ENCODE results near the gene STK32C. TPM values are rescaled to one million over a fixed set of nuclear protein-coding genes. Genes with fewer than 3 reads are reported as not detected.

The STK32C gene
- total and polyA plus RNA-seq, 2 of the 4 experiments (the other 2 are of a cell fraction), result 5.0 to 8.3 TPM

DNA sequence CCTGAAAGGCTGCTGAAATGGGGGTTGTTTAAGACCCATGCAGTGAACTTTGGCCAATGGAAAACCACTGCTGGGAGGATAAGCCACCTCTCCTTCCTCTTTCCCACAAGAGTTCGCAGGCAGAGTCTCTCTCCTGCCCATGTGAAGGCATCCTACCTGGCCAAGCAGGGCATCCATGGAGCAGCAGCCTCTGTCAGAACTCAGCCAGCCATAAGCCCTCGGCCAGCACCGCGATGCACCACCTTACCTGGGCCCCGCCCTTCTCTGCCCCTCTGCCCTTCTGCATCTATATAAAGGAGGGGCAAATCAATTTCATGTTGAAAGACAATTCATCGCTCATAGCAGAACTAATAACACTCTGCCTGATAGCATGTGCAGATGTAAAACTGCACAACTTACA lies 6.1 kb upstream of the STK32C start:
- intact Hi-C loops (cut with micrococcal nuclease) (no loop called here), in situ Hi-C loops (cut with MboI; ENCODE audit: low sequenced_read_pairs) (no loop called here), dilution Hi-C loops (cut with HindIII; ENCODE audit: low sequenced_read_pairs, unreplicated experiment) (no loop called here)
- Histone ChIP-seq H3K79me1 (ENCODE audit: low read depth in 1 of 2, low read length in 2 of 2) (no peaks in the 10 kb centered on the region), H3K4me3 (ENCODE audit: insufficient read depth, low read depth, low read length) (no peak overlapping the region), H2BK5ac (ENCODE audit: low read depth, low read length, poor library complexity, severe bottlenecking) (no peak overlapping the region), H3K36me3 (ENCODE audit: control insufficient read depth, insufficient read depth, low read length) (no peaks in the 10 kb centered on the region), H3K23ac (ENCODE audit: low read depth, low read length) (no peak overlapping the region), H3K9ac (ENCODE audit: low read depth, low read length) (no peak overlapping the region), H3K9me1 (ENCODE audit: insufficient read depth, low read length) (0 out of 2 replicates have a peak, but pooled peaks cover 3% of the 10 kb centered on the region), H3K14ac (replicated peaks; ENCODE audit: low read depth, low read length) (no peak overlapping the region), H2BK120ac (ENCODE audit: low read depth, low read length) (no peak overlapping the region), H4K20me1 (ENCODE audit: insufficient read depth, low read length) (no peaks in the 10 kb centered on the region), H3K18ac (ENCODE audit: low read depth, low read length) (no peak overlapping the region), H3K4me1 (ENCODE audit: control insufficient read depth, insufficient read depth, low read length) (no peaks in the 10 kb centered on the region), H3K27me3 (ENCODE audit: control insufficient read depth, insufficient read depth, low read length) (no peaks in the 10 kb centered on the region), H4K5ac (ENCODE audit: low read depth, low read length) (no peak overlapping the region), H3K27ac (ENCODE audit: insufficient read depth, low read length) (no peak overlapping the region), H3K4me2 (ENCODE audit: low read depth, low read length) (no peak overlapping the region), H2AK9ac (replicated peaks; ENCODE audit: low read depth, low read length, poor library complexity) (no peak overlapping the region), H4K8ac (ENCODE audit: low read depth in 2 of 2, low read length in 2 of 2) (no peak overlapping the region), H3K9me3 (ENCODE audit: control insufficient read depth, insufficient read depth, low read length) (peaks cover 3% of the 10 kb centered on the region; the same call in 1 of the 2 replicates), H2BK20ac (ENCODE audit: low read depth, low read length) (no peak overlapping the region), H2AFZ (replicated peaks; ENCODE audit: low read length, poor library complexity) (no peak overlapping the region), H3K4ac (ENCODE audit: low read depth, low read length) (no peak overlapping the region), H2AK5ac (ENCODE audit: low read depth, low read length) (no peak overlapping the region), H4K91ac (ENCODE audit: insufficient read depth, low read depth, low read length) (no peak overlapping the region), H3K56ac (ENCODE audit: extremely low read depth, insufficient read depth, low read length) (no peak overlapping the region), H2BK15ac (ENCODE audit: low read depth, low read length) (no peak overlapping the region)
- ATAC-seq (ENCODE audit: low read depth), result no peak
- TF ChIP-seq RCOR1 (IDR thresholded peaks at IDR 0.05; ENCODE audit: insufficient replicate concordance, low read length) (no peak), MAFK (IDR thresholded peaks at IDR 0.05; ENCODE audit: low read depth, low read length) (no peak), RAD21 (IDR thresholded peaks at IDR 0.05; ENCODE audit: low read length) (no peak), POLR2A (IDR thresholded peaks at IDR 0.05; ENCODE audit: low read depth, low read length) (no peak), NFE2L2 (IDR thresholded peaks at IDR 0.05; ENCODE audit: low read depth, low read length) (no peak), CHD1 (IDR thresholded peaks at IDR 0.05; ENCODE audit: low read depth, low read length) (no peak)
- no peak for DNase-seq
- WGBS, 2 experiments (ENCODE audit: extremely low coverage in 2 of 2, insufficient read length in 1 of 2), result no CpG with 5 or more reads among the region's 6 CpGs
- ChIA-PET CTCF (no interaction called here), POLR2A (ENCODE audit: unreplicated experiment) (no interaction called here)
- no TSS peak for BruUV-seq (replicated peaks)
